HL-60 (cell line): ENCODE measurements around the gene ADAM19.

Experiments used
- DNase-seq, 2 experiments: peaks; one replicate each; pipeline ENCODE4 v3.0.0-alpha.2; 2010 to 2020; ENCODE audit warnings: low read depth in 1 of 2, low spot score in 1 of 2
- H3K27ac ChIP-seq: fragments of 250-450 bp; sonication (Bioruptor Pico); replicated peaks from 2 replicates; pipeline ENCODE4 v1.5.1; 2020; ENCODE audit warnings: mild to moderate bottlenecking, moderate library complexity
- H3K27me3 ChIP-seq: fragments of 250-450 bp; sonication (Bioruptor Pico); 2 replicates; pipeline ENCODE4 v1.5.1; 2021; ENCODE audit warnings: mild to moderate bottlenecking, moderate library complexity; ENCODE audit not compliant: insufficient read depth, poor library complexity, severe bottlenecking
- H3K4me3 ChIP-seq: replicated peaks from 2 replicates; pipeline ENCODE4 v1.5.1; 2011; ENCODE audit warnings: mild to moderate bottlenecking, control low read depth, low read length; ENCODE audit not compliant: insufficient read depth
- CTCF ChIP-seq: IDR thresholded peaks from one replicate; pipeline ENCODE4 v1.5.1; 2011; ENCODE audit warnings: low read length, control low read depth, inconsistent platforms; ENCODE audit not compliant: insufficient read depth
- GABPA ChIP-seq: IDR thresholded peaks from 2 replicates; pipeline ENCODE4 v1.6.1; 2012; ENCODE audit warnings: low read depth
- POLR2AphosphoS5 ChIP-seq: IDR thresholded peaks from 2 replicates; pipeline ENCODE4 v1.6.1; 2012; ENCODE audit warnings: low read depth
- SPI1 ChIP-seq: IDR thresholded peaks from 2 replicates; pipeline ENCODE4 v1.6.1; 2012; ENCODE audit warnings: low read depth, mild to moderate bottlenecking, borderline replicate concordance
- TF ChIP-seq, protein P1 (sequence below): IDR thresholded peaks from 2 replicates; pipeline ENCODE4 v1.6.1; 2012; ENCODE audit warnings: low read depth; ENCODE audit not compliant: insufficient replicate concordance

The ADAM19 gene

DNA sequence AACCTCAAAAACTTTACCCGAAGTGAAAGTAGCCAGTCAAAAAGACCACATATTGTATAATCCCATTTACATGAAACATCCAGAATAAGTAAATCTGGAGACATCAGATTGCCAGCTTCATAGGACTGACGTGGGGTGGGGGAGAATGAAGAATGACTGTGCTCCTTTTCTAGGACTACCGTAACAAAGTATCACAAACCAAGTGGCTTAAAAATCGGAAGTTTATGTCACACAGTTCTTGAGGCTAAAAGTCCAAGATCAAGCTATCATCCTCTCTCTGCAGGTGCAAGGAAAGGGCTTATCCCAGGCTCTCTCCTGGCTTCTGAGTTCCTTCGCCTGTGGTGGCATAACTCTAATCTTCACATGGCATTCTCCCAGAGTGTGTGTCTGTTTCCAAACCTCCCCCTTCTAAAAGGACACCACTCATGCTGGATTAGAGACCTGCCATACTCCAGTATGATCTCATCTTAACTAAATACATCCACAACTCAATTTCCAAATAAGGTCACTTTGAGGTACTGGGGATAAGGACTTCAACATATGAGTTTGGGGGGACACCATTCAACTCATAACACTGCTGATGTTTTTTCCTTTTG lies 25.5 kb downstream of the ADAM19 start:
- Histone ChIP-seq H3K27ac (no peak overlapping the region), H3K27me3 (no peaks in the 10 kb centered on the region), H3K4me3 (no peak overlapping the region)
- no peak for TF ChIP-seq POLR2AphosphoS5
- TF ChIP-seq, protein P1, sequence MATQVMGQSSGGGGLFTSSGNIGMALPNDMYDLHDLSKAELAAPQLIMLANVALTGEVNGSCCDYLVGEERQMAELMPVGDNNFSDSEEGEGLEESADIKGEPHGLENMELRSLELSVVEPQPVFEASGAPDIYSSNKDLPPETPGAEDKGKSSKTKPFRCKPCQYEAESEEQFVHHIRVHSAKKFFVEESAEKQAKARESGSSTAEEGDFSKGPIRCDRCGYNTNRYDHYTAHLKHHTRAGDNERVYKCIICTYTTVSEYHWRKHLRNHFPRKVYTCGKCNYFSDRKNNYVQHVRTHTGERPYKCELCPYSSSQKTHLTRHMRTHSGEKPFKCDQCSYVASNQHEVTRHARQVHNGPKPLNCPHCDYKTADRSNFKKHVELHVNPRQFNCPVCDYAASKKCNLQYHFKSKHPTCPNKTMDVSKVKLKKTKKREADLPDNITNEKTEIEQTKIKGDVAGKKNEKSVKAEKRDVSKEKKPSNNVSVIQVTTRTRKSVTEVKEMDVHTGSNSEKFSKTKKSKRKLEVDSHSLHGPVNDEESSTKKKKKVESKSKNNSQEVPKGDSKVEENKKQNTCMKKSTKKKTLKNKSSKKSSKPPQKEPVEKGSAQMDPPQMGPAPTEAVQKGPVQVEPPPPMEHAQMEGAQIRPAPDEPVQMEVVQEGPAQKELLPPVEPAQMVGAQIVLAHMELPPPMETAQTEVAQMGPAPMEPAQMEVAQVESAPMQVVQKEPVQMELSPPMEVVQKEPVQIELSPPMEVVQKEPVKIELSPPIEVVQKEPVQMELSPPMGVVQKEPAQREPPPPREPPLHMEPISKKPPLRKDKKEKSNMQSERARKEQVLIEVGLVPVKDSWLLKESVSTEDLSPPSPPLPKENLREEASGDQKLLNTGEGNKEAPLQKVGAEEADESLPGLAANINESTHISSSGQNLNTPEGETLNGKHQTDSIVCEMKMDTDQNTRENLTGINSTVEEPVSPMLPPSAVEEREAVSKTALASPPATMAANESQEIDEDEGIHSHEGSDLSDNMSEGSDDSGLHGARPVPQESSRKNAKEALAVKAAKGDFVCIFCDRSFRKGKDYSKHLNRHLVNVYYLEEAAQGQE, result no peak
- TF ChIP-seq GABPA, result no peak
- DNase-seq, result no peak

DNA sequence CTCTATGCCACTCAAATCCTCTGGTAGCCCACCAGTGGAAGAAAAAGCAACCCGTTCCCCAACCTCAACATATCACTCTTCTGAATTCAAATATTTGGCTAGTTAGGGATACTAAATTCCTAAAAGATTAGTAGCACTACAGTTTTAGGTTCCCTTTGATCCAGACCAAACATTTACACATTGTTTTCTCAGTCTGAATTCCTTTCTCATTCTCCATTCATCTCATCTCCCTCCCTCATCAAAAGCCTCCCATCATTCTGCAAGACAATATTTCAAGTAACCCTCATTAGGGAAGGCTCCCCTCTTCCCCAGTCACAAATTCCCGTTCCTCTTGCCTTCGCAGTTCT lies 26.3 kb downstream of the ADAM19 start:
- TF ChIP-seq POLR2AphosphoS5 (no peak), CTCF (no peak), GABPA (no peak)
- TF ChIP-seq, protein P1, result no peak
- no peak overlapping the region for H3K27ac ChIP-seq

DNA sequence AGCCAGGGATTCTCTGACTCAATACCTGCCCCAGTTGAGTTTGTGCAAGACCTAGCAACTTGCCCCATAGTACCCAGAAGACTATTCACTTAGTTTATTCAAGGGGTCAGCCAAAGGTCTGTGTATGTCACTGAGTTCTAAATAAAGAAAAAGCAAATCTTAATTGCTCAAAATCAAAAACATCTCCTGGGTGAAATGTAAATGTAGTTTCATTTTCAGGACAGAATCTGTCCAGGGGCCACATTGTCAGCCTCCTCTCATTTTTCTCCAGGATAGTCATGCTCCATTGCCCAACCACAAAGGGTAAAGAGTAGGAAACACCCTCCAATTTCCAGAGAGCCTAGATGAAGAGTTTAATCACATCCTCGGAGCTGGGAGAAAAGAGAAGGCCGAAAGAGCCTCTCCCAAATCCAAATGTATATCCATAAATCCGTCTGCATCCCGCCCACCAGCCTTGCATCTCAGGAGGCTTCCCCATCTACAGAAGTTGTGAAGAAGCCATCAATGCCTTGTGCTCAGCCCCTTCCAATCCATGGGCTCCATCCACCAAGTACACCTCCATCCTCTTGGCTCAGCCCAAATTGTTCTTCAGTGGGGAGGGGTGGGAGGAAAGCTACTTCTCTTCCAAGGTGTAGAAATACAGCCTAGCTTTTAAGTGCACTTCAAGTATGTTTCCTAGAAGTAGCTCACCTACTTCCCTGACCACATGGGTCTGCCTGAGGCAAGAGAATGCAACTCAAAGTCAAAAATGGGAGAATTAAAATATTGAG lies 26.9 kb downstream of the ADAM19 start:
- H3K27ac ChIP-seq, result no peak overlapping the region
- no peak for DNase-seq
- H3K27me3 ChIP-seq, result no peaks in the 10 kb centered on the region
- H3K4me3 ChIP-seq, result no peak overlapping the region
- no peak for TF ChIP-seq GABPA
- TF ChIP-seq SPI1, result no peak
- TF ChIP-seq CTCF, result no peak
- TF ChIP-seq POLR2AphosphoS5, result no peak
- TF ChIP-seq, protein P1, result no peak

More for the DNA sequence above, 26.3 kb downstream of the ADAM19 start:
- Histone ChIP-seq H3K27me3 (no peaks in the 10 kb centered on the region), H3K4me3 (no peak overlapping the region)
- DNase-seq, result no peak
